K562 (cell line): ENCODE results near the gene MYOM1. TPM values are rescaled to one million over a fixed set of nuclear protein-coding genes. Genes with fewer than 3 reads are reported as not detected.

ENCODE experiments used
- ARID3A ChIP-seq: IDR thresholded peaks from 2 replicates; pipeline ENCODE4 v1.6.1; 2012; ENCODE audit warnings: low read depth, low read length, improper control_type of control experiment, borderline replicate concordance
- ATF1 ChIP-seq, 2 experiments: fragments of 450-650 bp in 1 of 2; IDR thresholded peaks; 2 replicates each; pipeline ENCODE4 v1.6.1; 2016; ENCODE audit warnings: missing compliant biosample characterization in 1 of 2, missing genetic modification characterization in 1 of 2
- FOXA1 ChIP-seq: fragments of 450-650 bp; IDR thresholded peaks from 2 replicates; pipeline ENCODE4 v1.6.1; 2016; ENCODE audit warnings: mild to moderate bottlenecking, borderline replicate concordance
- FOXJ2 ChIP-seq: fragments of 200-800 bp; sonication (Bioruptor generic); IDR thresholded peaks from 2 replicates; pipeline ENCODE4 v1.6.1; 2016; ENCODE audit warnings: missing genetic modification characterization, missing compliant biosample characterization
- GABPA ChIP-seq: fragments of 200-800 bp; sonication (Bioruptor generic); conservative IDR thresholded peaks from 2 replicates; pipeline ENCODE4 v1.6.1; 2016; ENCODE audit warnings: low read depth, missing genetic modification characterization, missing compliant biosample characterization
- GABPB2 ChIP-seq: fragments of 250-450 bp; sonication (Bioruptor Pico); conservative IDR thresholded peaks from 2 replicates; pipeline ENCODE4 v1.5.1; 2021; ENCODE audit warnings: mild to moderate bottlenecking
- KDM1A ChIP-seq, 2 experiments: fragments of 450-650 bp; IDR thresholded peaks; 2 replicates each; pipeline ENCODE4 v1.6.1; 2016; ENCODE audit warnings: mild to moderate bottlenecking in 2 of 2
- POLR2A ChIP-seq: fragments of 450-650 bp; conservative IDR thresholded peaks from 2 replicates; pipeline ENCODE4 v1.6.1; 2016
- RFX7 ChIP-seq: fragments of 250-450 bp; sonication (Bioruptor Pico); IDR thresholded peaks from 2 replicates; pipeline ENCODE4 v1.5.1; 2021; ENCODE audit warnings: mild to moderate bottlenecking
- TCF7L2 ChIP-seq: fragments of 150-350 bp; IDR thresholded peaks from 2 replicates; pipeline ENCODE4 v1.6.1; 2016; ENCODE audit warnings: low read depth, mild to moderate bottlenecking, low read length, moderate library complexity
- TCFL5 ChIP-seq: fragments of 250-450 bp; sonication (Bioruptor Pico); conservative IDR thresholded peaks from 2 replicates; pipeline ENCODE4 v1.6.1; 2021; ENCODE audit warnings: mild to moderate bottlenecking, moderate library complexity, matching md5 sums
- TSHZ1 ChIP-seq: fragments of 250-450 bp; sonication (Bioruptor Pico); IDR thresholded peaks from 2 replicates; pipeline ENCODE4 v1.4.0; 2020; ENCODE audit warnings: mild to moderate bottlenecking, moderate library complexity
- USF2 ChIP-seq: sonication (generic); formaldehyde crosslinking; IDR thresholded peaks from 2 replicates; pipeline ENCODE4 v1.5.0; 2020; ENCODE audit warnings: missing genetic modification reagents
- ZNF143 ChIP-seq: sonication (generic); formaldehyde crosslinking; IDR thresholded peaks from 2 replicates; pipeline ENCODE4 v1.9.0; 2022; ENCODE audit warnings: mild to moderate bottlenecking, missing genetic modification reagents
- ZNF263 ChIP-seq: sonication (generic); formaldehyde crosslinking; IDR thresholded peaks from 2 replicates; pipeline ENCODE4 v1.8.0; 2022; ENCODE audit warnings: mild to moderate bottlenecking, missing genetic modification reagents, borderline replicate concordance
- ZNF316 ChIP-seq: fragments of 450-650 bp; IDR thresholded peaks from 2 replicates; pipeline ENCODE4 v1.6.1; 2016
- ZNF384 ChIP-seq: IDR thresholded peaks from 2 replicates; pipeline ENCODE4 v1.6.1; 2012; ENCODE audit warnings: low read depth, low read length, improper control_type of control experiment
- ZNF592 ChIP-seq: fragments of 450-650 bp; IDR thresholded peaks from 2 replicates; pipeline ENCODE4 v1.6.1; 2017; ENCODE audit warnings: antibody characterized with exemption, mild to moderate bottlenecking
- ZNF695 ChIP-seq: fragments of 450-650 bp; formaldehyde crosslinking; IDR thresholded peaks from 2 replicates; pipeline ENCODE4 v1.4.0; 2020; ENCODE audit warnings: mild to moderate bottlenecking, moderate library complexity
- polyA plus RNA-seq, 8 experiments: library from polyadenylated mRNA; depleted of rRNA in 4 of 8; stranded (reverse) in 5 of 8; unstranded in 3 of 8; fragments of >200 nt; fragmentation: Nextera tagmentation in 2 of 8; fragmentation: Illumina TruSeq in 1 of 8; extraction: Ambion mirVana in 2 of 8; extraction: Trizol in 1 of 8; gene quantifications; 2 replicates each; pipeline versions ENCODE4 v1.2.1 to v1.2.3, GENCODE V29; 2011 to 2014; ENCODE audit warnings: inconsistent platforms in 1 of 8, missing spikeins in 1 of 8
- total RNA-seq, 7 experiments: library from RNA; depleted of rRNA in 6 of 7; stranded (reverse); fragments of >200 nt in 6 of 7; fragmentation: Illumina TruSeq in 2 of 7; extraction: Trizol in 2 of 7; gene quantifications; 2 replicates each; pipeline versions ENCODE4 v1.2.1 to v1.2.3, GENCODE V29; 2011 to 2021; ENCODE audit warnings: low replicate concordance in 1 of 7

Gene MYOM1
- total and polyA plus RNA-seq, 9 of the 15 experiments (the other 6 are each of a cell fraction or from before 2014, with no cell fraction given), result 0.01 to 0.62 (median 0.25) TPM

- TF ChIP-seq TSHZ1 (CRISPR knock-in tag) (no peak), TCFL5 (CRISPR knock-in tag) (0 out of 2 replicates have a peak, but pooled peaks have one; percentile 15), ZNF592 (peak; percentile 64), TCF7L2 (no peak), ZNF263 (CRISPR knock-in tag) (no peak), ATF1 (CRISPR knock-in tag; IDR thresholded peaks at IDR 0.05) (no peak), ATF1 (tag; IDR thresholded peaks at IDR 0.05) (peak; percentile 38; the same call in 1 of the 2 replicates), ZNF316 (no peak), POLR2A (no peak), ZNF695 (CRISPR knock-in tag) (no peak), GABPA (tag) (no peak), ZNF143 (no peak), USF2 (CRISPR knock-in tag) (peak; percentile 57), RFX7 (CRISPR knock-in tag) (no peak), ARID3A (peak; percentile 40; the same call in 1 of the 2 replicates), ZNF384 (no peak), GABPB2 (CRISPR knock-in tag) (no peak), FOXJ2 (0 out of 2 replicates have a peak, but pooled peaks have one; percentile 42), KDM1A (IDR thresholded peaks at IDR 0.05) (no peak), FOXA1 (no peak)
Observed at GRCh38 chr18:3217948-3218647, 1.7 kb downstream of the MYOM1 start (continued).
